Measurements from ENCODE around the gene NUDT1.

GRCh38 chr7:2197436-2198155 is 44.4 kb upstream of the NUDT1 start:
- TF ChIP-seq TAF1 (IDR thresholded peaks at IDR 0.05; ENCODE audit: low read depth, low read length) (no peak), POLR2A (IDR thresholded peaks at IDR 0.05; ENCODE audit: low read depth, low read length) (no peak), POLR2AphosphoS5 (IDR thresholded peaks at IDR 0.05; ENCODE audit: low read depth, low read length) (no peak), SPI1 (IDR thresholded peaks at IDR 0.05; ENCODE audit: low read depth, low read length) (no peak), PAX5 (IDR thresholded peaks at IDR 0.05; ENCODE audit: insufficient read depth, low read length, severe bottlenecking) (no peak)

All from GM12891 (cell line).